ENCODE measurements around the gene SLC7A11.

SLC7A11 gene

GRCh38 chr4:138205531-138206233, 36.5 kb downstream of the SLC7A11 start:
- DNase-seq (ENCODE audit: low spot score): no peak

GRCh38 chr4:138204507-138204906, 37.6 kb downstream of the SLC7A11 start:
- no peak for DNase-seq (ENCODE audit: low spot score)

- no peak for DNase-seq (ENCODE audit: low spot score)
Observed at GRCh38 chr4:138202686-138203085, 39.5 kb downstream of the SLC7A11 start.

GRCh38 chr4:138200236-138200590, 41.9 kb downstream of the SLC7A11 start:
- no peak for DNase-seq (ENCODE audit: low spot score)

- no peak for DNase-seq (ENCODE audit: low spot score)
Observed at GRCh38 chr4:138199568-138200235, 42.4 kb downstream of the SLC7A11 start.

- no peak for DNase-seq (ENCODE audit: low spot score)
Observed at GRCh38 chr4:138196153-138196552, 46.0 kb downstream of the SLC7A11 start.

- no peak for DNase-seq (ENCODE audit: low spot score)
Observed at GRCh38 chr4:138193963-138194362, 48.2 kb downstream of the SLC7A11 start.

- no peak for DNase-seq (ENCODE audit: low spot score)
Observed at GRCh38 chr4:138192113-138192512, 50.0 kb downstream of the SLC7A11 start.

- peak; percentile 52 for DNase-seq (ENCODE audit: low spot score)
Observed at GRCh38 chr4:138190452-138190858, 51.7 kb downstream of the SLC7A11 start.

GRCh38 chr4:138189206-138189605, 52.9 kb downstream of the SLC7A11 start:
- no peak for DNase-seq (ENCODE audit: low spot score)

GRCh38 chr4:138188406-138189084, 53.6 kb downstream of the SLC7A11 start:
- DNase-seq (ENCODE audit: low spot score): no peak

GRCh38 chr4:138185859-138186645, 56.1 kb downstream of the SLC7A11 start:
- no peak for DNase-seq (ENCODE audit: low spot score)

GRCh38 chr4:138184886-138185285, 57.3 kb downstream of the SLC7A11 start:
- no peak for DNase-seq (ENCODE audit: low spot score)

- DNase-seq (ENCODE audit: low spot score): peak; percentile 12
Observed at GRCh38 chr4:138182838-138183426, 59.2 kb downstream of the SLC7A11 start.

- DNase-seq (ENCODE audit: low spot score): no peak
Observed at GRCh38 chr4:138181287-138181686, 60.9 kb downstream of the SLC7A11 start.

GRCh38 chr4:138178566-138178965, 63.6 kb downstream of the SLC7A11 start:
- no peak for DNase-seq (ENCODE audit: low spot score)

- DNase-seq (ENCODE audit: low spot score): no peak
Observed at GRCh38 chr4:138177278-138177968, 64.7 kb downstream of the SLC7A11 start.

GRCh38 chr4:138174981-138175794, 67.0 kb downstream of the SLC7A11 start:
- DNase-seq (ENCODE audit: low spot score): no peak

GRCh38 chr4:138164208-138164607, 77.9 kb downstream of the SLC7A11 start:
- no peak for DNase-seq (ENCODE audit: low spot score)

GRCh38 chr4:138163171-138163570, 79.0 kb downstream of the SLC7A11 start:
- DNase-seq (ENCODE audit: low spot score): no peak

- no peak for DNase-seq (ENCODE audit: low spot score)
Observed at GRCh38 chr4:138162259-138162658, 79.9 kb downstream of the SLC7A11 start.
